Amygdala (tissue), 56 donors: ENCODE results near the gene INPP4A.

ENCODE experiments used
- DNase-seq, 56 donors: peaks; one replicate each; lab custom pipeline; 2025; lab: John Stamatoyannopoulos, UW

The INPP4A gene

GRCh38 chr2:98472961-98473746 is 28.5 kb downstream of the INPP4A start:
- DNase-seq: no peak

GRCh38 chr2:98473995-98474780 is 29.5 kb downstream of the INPP4A start:
- no peak for DNase-seq

GRCh38 chr2:98474979-98475632 is 30.4 kb downstream of the INPP4A start:
- DNase-seq: no peak

GRCh38 chr2:98476192-98476868 is 31.7 kb downstream of the INPP4A start:
- no peak for DNase-seq

- no peak for DNase-seq
Measured at GRCh38 chr2:98477036-98477435, 32.4 kb downstream of the INPP4A start.

GRCh38 chr2:98477506-98477905 is 32.8 kb downstream of the INPP4A start:
- DNase-seq: no peak

GRCh38 chr2:98478088-98478551 is 33.5 kb downstream of the INPP4A start:
- DNase-seq: no peak

GRCh38 chr2:98478907-98479306 is 34.2 kb downstream of the INPP4A start:
- DNase-seq: no peak

- DNase-seq: no peak
Measured at GRCh38 chr2:98479371-98479770, 34.7 kb downstream of the INPP4A start.

GRCh38 chr2:98479959-98480524 is 35.4 kb downstream of the INPP4A start:
- peak in 19 of 56 donors; percentile 10 to 65 (median 31) for DNase-seq

GRCh38 chr2:98480598-98480997 is 35.9 kb downstream of the INPP4A start:
- DNase-seq: no peak

- DNase-seq: no peak
Measured at GRCh38 chr2:98482362-98482761, 37.7 kb downstream of the INPP4A start.

GRCh38 chr2:98483257-98483861 is 38.7 kb downstream of the INPP4A start:
- no peak for DNase-seq

- DNase-seq: no peak
Measured at GRCh38 chr2:98484121-98484557, 39.5 kb downstream of the INPP4A start.

- no peak for DNase-seq
Measured at GRCh38 chr2:98484652-98485452, 40.2 kb downstream of the INPP4A start.

- no peak for DNase-seq
Measured at GRCh38 chr2:98485453-98485755, 40.7 kb downstream of the INPP4A start.

- DNase-seq: no peak
Measured at GRCh38 chr2:98486374-98486981, 41.8 kb downstream of the INPP4A start.

GRCh38 chr2:98487101-98487805 is 42.6 kb downstream of the INPP4A start:
- DNase-seq: no peak
